ENCODE results near the gene THSD8. TPM values are rescaled to one million over a fixed set of nuclear protein-coding genes. Genes with fewer than 3 reads are reported as not detected.

Gene THSD8
- total and polyA plus RNA-seq, 2 of the 8 experiments (the other 6 are each of a cell fraction or from before 2014, with no cell fraction given): 8.2 to 42.3 TPM

- TF ChIP-seq NANOG (IDR thresholded peaks at IDR 0.05; ENCODE audit: insufficient read depth, low read depth, low read length, poor library complexity, severe bottlenecking) (peak; percentile 20), KDM5A (IDR thresholded peaks at IDR 0.05; ENCODE audit: low read length) (no peak), POU5F1 (IDR thresholded peaks at IDR 0.05; ENCODE audit: low read depth, low read length) (no peak), TCF12 (IDR thresholded peaks at IDR 0.05; ENCODE audit: low read depth, low read length) (0 out of 2 replicates have a peak, but pooled peaks have one; percentile 51), MAX (IDR thresholded peaks at IDR 0.05) (peak; percentile 92), SIN3A (conservative IDR thresholded peaks at IDR 0.05 in 1 of 2, IDR thresholded peaks at IDR 0.05 in 1 of 2; ENCODE audit: low read depth in 1 of 2, low read length in 2 of 2) (no peak), USF2 (IDR thresholded peaks at IDR 0.05; ENCODE audit: low read length) (peak; percentile 65), POLR2AphosphoS5 (IDR thresholded peaks at IDR 0.05; ENCODE audit: low read depth, low read length) (peak; percentile 89; the same call in 1 of the 2 replicates), HDAC6 (IDR thresholded peaks at IDR 0.05; ENCODE audit: low read depth, low read length) (no peak), RBBP5 (IDR thresholded peaks at IDR 0.05; ENCODE audit: borderline replicate concordance, low read depth, low read length) (0 out of 2 replicates have a peak, but pooled peaks have one; percentile 53), YY1 (IDR thresholded peaks at IDR 0.05; ENCODE audit: low read depth, low read length) (peak; percentile 32; the same call in 1 of the 2 replicates), PHF8 (conservative IDR thresholded peaks at IDR 0.05; ENCODE audit: low read depth, low read length) (0 out of 2 replicates have a peak, but pooled peaks have one; percentile 22), CHD1 (IDR thresholded peaks at IDR 0.05; ENCODE audit: low read depth, low read length) (no peak), SUZ12 (IDR thresholded peaks at IDR 0.05; ENCODE audit: low read length) (peak; percentile 34; the same call in 1 of the 2 replicates), TAF1 (IDR thresholded peaks at IDR 0.05; ENCODE audit: low read depth, low read length) (0 out of 2 replicates have a peak, but pooled peaks have one; percentile 46), TAF7 (optimal IDR thresholded peaks at IDR 0.05; ENCODE audit: borderline replicate concordance, low read depth, low read length) (peak; percentile 82), E2F6 (IDR thresholded peaks at IDR 0.05) (peak; percentile 91), CTCF (IDR thresholded peaks at IDR 0.05; ENCODE audit: control extremely low read depth in 1 of 3, insufficient read depth in 1 of 3, low read depth in 1 of 3, low read length in 3 of 3) (peak in 1 of 3 experiments; percentile 7; a peak in 1 of 4 replicates)
These were observed 9.6 kb upstream of the THSD8 start (continued) for GRCh38 chr19:12792051-12792852.

Measured in H1 (cell line).